Effector CD8-positive, alpha-beta T cell (primary cell): Measurements from ENCODE around the gene ANKRD30BL.
"Not testable (repeated sequence)": the region's sequence is repeated elsewhere in the genome, so short reads cannot be mapped to it uniquely, and the experiment has no call there.

Experiments
- DNase-seq: peaks from one replicate; lab custom pipeline; 2025; lab: John Stamatoyannopoulos, UW
- total RNA-seq, 4 experiments: gene quantifications; one replicate each; lab custom pipeline; 2026; lab: John Stamatoyannopoulos, UW

Gene ANKRD30BL
- total RNA-seq = 0 reads per million in 4 experiments

GRCh38 chr2:132161161-132162124 is at the start of gene ANKRD30BL:
Gene ANKRD30BL (minus strand): TSS chr2:132161952. CDS start chr2:132161705, 247 bp downstream.
- not testable (repeated sequence) for DNase-seq

- DNase-seq = not testable (repeated sequence)
These were observed 41.1 kb upstream of the ANKRD30BL start for GRCh38 chr2:132202866-132203265.

GRCh38 chr2:132192854-132193253 is 31.1 kb upstream of the ANKRD30BL start:
- DNase-seq = not testable (repeated sequence)

- not testable (repeated sequence) for DNase-seq
These were observed 5.3 kb upstream of the ANKRD30BL start for GRCh38 chr2:132167100-132167499.

- DNase-seq = not testable (repeated sequence)
These were observed 441 bp upstream of the ANKRD30BL start for GRCh38 chr2:132162125-132162660.

- DNase-seq = not testable (repeated sequence)
These were observed 15.0 kb downstream of the ANKRD30BL start for GRCh38 chr2:132146774-132147173.
